ENCODE measurements around the gene BCAS3.

DNA sequence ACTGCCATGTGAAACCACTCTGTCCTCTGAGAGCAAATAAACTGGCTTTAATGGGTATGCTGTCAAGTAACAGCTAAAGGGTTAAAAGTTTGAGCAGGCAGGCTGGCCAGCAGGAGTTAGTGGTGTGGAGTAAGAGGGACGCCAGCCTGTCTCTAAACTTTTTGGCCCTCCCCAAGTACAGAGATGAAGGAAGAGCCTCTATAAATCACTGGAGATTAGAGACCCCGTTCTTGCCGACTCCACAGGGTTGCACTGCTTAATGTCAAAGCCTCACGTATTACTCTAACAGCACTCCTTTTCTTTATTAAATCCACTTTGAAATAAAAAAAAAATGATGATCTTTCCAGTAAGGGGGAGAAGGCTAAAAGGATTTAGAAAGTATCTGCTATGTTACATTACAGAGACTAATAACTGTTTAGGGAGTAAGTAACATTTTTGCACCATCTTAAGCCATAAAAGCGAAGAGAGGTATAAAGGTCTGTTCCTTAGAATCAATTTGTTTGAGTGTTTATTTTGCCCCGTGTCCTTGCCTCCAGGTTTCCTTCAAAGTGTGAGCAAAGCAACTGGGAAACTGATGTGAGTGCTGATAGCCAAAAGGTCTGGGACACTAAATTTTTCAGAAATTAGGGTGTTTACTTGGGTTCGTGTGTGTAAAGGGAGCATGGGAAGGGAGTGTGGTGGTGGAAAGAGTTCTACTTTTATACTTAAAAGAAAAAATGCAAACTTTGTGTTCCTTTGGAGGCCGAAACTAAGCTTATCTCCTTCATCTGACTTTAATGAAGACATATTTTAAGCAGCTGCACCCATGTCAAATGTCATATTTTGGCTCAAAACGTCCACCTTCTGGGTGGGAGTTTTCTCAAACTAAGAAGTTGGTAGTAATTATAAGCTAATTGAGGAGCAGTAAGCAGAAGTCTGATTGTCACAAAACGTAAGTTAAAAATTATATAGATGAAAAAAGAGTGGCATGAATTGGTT is 612.0 kb downstream of the BCAS3 start:
- TF ChIP-seq POLR2A (IDR thresholded peaks at IDR 0.05) (no peak), EP300 (IDR thresholded peaks at IDR 0.05) (no peak)
- TF ChIP-seq, protein P1, sequence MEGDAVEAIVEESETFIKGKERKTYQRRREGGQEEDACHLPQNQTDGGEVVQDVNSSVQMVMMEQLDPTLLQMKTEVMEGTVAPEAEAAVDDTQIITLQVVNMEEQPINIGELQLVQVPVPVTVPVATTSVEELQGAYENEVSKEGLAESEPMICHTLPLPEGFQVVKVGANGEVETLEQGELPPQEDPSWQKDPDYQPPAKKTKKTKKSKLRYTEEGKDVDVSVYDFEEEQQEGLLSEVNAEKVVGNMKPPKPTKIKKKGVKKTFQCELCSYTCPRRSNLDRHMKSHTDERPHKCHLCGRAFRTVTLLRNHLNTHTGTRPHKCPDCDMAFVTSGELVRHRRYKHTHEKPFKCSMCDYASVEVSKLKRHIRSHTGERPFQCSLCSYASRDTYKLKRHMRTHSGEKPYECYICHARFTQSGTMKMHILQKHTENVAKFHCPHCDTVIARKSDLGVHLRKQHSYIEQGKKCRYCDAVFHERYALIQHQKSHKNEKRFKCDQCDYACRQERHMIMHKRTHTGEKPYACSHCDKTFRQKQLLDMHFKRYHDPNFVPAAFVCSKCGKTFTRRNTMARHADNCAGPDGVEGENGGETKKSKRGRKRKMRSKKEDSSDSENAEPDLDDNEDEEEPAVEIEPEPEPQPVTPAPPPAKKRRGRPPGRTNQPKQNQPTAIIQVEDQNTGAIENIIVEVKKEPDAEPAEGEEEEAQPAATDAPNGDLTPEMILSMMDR (IDR thresholded peaks at IDR 0.05): no peak

Data from ovary (tissue), 3 donors.